Measurements from ENCODE around the gene WDR26.
"Not testable (repeated sequence)": the region's sequence is repeated elsewhere in the genome, so short reads cannot be mapped to it uniquely, and the experiment has no call there.

The WDR26 gene

DNA sequence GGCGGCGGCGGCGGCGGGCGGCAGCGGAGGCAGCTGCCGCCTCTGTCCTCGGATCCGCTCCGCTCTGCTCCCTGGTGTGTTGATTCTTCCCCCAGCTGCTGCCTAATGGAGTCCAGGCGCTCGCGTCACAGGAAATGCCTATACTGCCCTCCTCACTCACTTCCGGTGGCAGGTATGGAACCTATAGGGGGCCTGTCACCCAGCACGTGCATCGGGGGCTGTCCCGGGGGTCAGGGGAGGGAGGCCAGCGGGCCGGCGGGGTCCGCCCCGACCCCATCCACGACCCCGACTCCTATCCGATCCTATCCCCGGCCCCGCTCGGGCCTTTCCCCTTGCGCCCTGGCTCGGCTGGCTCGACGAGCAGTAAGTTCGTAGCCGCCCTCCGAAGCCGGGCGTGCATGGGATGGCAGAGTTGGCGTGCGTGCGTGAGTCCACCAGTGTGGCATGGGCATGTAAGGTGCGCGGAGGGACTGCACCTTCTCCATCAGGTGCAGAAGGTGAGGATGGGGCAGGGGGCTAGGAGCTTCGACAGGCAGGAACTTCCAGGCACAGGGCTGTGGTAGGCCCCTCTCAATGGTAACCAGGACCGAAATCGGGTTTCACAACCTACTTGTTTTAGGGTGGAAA lies at the start of gene WDR26:
Gene WDR26 (minus strand): TSS at position 107 of the 627 bp plus-strand sequence.
- DNase-seq, result peak; percentile 95

DNA sequence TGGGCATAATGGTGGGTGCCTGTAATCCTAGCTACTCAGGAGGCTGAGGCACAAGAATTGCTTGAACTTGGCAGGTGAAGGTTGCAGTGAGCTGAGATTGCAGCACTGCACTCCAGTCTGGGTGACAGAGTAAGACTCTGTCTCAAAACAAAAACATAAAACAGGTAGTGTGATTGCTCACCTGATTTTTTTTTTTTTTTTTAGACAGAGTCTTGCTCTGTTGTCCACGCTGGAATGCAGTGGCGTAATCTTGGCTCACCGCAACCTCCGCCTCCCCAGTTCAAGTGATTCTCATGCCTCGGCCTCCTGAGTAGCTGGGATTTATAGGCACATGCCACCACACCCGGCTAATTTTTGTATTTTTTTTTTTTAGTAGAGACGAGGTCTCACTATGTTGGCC lies 48.6 kb upstream of the WDR26 start:
- DNase-seq, result not testable (repeated sequence)

DNA sequence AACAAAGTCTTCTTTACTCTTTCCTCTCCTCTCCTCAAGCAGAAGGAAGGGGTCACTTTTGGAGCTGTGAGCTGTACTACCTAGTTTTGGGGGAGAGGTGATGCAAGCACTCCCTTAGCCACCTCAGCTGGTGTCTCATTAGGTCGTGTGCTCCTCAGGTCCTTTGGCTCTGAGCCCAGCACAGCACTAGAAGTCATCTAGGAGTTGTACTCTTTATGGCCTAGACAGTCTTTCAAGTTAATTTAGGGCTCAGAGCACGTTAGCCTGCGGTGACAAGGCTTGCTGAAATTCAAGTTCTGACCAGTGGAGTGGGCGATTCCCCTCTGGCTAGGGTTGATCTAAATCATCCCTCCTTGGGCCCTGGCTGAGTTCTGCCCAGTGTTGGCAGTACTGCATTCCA lies 48.0 kb upstream of the WDR26 start:
- DNase-seq, result peak; percentile 53

DNA sequence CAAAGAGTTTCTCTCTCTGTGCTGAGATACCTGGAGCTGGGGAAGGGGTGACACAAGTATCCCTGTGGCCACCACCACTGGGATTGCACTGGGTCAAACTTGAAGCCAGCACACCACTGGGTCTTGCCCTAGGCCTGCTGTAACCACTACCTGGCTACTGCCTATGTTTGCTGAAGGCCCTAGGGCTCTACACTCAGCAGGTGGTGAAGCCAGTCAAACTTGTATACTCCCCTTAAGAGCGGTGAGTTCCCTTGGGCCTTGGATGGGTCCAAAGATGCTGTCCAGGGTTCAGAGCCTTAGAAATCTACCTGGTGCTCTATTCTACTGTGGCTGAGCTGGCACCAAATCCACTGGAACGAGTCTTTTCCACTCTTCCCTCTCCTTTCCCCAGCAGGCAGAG lies 47.0 kb upstream of the WDR26 start:
- DNase-seq, result no peak

DNA sequence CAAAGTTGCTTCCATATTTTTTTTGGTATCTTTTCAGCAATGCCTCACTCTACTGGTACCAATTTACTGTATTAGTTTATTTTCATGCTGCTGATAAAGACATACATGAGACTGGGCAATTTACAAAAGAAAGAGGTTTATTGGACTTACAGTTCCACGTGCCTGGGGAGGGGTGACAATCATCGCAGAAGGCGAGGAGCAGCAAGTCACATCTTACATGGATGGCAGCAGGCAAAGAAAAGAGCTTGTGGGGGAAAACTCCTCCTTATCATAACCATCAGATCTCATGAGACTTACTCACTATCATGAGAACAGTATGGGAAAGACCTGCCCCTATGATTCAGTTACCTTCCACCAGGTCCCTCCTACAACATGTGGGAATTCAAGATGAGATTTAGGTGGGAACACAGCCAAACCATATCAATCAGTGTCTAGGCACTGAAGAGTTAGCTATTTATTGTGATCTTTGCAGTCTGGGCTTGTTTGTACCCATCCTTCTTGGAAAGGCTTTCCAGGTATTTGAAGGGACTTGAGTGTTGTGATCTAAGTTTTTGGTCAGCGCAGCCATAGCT lies 46.4 kb upstream of the WDR26 start:
- not testable (repeated sequence) for DNase-seq

DNA sequence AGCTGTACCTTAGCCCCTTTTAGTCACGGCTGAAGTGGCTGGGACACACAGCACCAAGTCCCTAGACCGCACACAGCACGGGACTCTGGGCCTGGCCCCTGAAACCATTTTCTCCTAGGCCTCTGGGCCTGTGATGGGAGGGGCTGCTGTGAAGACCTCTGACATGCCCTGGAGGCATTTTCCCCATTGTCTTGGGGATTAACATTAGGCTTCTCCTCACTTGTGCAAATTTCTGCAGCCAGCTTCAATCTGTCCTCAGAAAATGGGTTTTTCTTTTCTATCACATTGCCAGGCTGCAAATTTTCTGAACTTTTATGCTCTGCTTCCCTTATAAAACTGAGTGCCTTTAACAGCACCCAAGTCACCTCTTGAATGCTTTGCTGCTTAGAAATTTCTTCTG lies 45.6 kb upstream of the WDR26 start:
- DNase-seq, result not testable (repeated sequence)

DNA sequence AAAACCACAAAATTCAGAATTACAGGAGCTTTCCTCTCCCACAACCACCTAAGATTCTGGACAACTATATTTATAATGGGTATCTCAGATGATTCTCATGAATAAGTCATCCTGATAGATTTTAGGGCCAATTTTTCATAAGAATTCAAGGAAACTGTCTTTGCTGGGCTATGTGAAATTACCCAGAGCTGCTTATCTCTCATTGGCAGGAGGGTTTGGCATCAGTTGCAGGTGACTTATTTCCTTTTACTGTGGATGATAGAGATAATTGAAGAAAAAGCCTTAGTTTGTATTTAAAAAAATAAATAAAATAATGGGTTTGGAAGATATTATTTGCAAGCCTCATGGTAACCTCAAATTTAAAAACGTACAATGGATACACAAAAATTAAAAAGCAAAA lies 38.2 kb upstream of the WDR26 start:
- no peak for DNase-seq

DNA sequence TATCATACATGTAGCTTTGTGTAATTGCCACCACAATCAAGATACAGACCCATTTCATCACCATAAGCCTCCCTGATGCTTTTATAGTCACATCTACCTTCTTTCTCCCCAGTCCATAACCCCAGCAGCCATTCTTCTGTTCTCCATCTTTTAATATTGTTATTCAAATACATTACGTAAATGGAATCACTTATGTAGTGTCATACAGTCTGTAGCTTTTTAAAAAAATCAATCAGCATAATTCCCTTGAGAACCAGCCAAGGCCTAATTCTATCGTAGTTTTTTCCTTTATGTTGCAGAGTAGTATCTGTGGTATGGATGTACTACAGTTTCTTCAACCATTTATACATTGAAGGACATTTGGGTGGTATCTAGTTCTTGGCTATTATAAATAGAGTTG lies 31.6 kb upstream of the WDR26 start:
- no peak for DNase-seq

DNA sequence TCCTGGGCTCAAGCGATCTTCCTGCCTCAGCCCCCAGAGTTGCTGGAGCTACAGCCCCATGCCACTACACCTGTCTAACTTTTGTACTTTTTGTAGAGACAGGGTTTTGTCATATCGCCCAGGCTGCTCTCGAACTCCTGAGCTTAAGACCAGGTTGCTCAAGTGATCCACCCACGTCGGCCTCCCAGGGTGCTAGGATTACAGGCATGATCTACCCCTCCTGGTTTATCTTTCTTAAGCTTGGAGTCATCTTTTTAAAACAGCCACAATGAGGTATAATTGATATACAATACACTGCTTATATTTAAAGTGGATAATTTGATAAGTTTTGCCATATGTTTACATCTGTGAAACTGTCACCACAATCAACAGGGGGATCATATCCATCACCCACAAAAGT lies 25.4 kb upstream of the WDR26 start:
- DNase-seq, result no peak

DNA sequence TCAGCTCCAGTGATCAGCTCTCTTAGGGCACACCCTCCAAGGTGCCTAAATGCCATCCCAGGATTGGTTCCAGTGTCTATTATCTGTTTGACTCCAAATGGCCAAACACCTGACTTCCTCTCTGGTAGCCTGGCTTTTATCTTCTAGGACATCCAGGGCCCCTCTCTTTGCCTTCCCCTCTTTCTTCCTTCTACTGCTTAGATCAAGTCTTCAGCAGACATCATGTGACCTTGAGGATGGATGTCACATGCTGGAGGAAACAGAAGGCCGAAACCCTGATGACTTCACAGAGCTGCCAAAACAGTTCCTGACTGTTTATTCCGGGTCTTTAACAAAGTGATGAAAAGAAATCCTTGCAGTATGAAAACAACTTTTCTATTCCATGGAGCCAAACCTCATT lies 24.4 kb upstream of the WDR26 start:
- DNase-seq, result no peak

DNA sequence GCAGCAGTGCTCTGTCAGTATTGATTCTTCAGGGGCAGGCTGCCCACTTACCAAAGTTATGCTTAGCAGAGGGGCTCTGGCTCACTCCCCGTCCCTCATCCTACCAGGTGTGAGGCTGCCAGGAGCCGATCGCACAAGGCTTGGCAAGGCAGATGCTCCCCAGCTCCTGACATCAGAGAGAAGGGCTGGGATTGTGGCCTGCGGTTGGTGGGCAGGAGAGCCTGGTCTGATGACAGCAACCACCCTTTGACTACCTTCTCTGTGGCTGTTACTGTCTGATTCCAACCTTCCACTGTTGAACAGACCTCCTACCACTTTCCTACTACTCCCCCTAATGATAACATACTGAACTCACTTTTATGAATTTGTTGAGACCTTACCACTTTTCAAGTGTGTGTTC lies 23.7 kb upstream of the WDR26 start:
- DNase-seq, result no peak

DNA sequence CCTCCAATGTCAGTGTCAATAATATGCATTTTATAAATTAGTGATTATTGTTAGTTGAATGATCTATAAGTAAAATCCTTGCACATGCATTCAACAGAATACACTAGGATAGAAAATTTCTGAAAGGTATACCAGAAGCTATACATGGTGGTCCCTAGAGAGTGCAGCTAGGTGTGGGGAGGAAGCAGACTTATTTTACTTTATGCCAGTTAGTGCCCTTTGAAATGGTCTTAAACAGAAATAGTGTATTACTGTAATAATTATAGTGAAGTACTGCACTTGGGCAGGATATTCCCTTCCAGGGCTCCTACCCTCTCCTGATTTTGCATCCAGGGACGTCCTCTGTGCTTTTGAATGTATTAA lies 23.2 kb upstream of the WDR26 start:
- peak; percentile 36 for DNase-seq

DNA sequence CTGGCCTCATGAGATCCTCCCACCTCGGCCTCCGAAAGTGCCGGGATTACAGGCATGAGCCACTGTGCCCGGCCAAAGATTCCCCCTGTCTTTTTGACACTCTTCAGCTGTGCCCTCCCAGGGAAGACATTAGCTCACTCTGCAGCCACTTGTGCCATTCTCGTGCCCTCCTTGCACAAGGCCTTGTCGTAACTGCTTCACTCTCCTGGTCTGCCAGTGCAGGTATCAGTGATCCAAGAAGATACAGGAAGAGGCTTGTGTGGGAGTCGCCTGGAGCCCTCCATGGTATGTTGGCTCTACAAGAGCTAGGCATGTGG lies 22.0 kb upstream of the WDR26 start:
- no peak for DNase-seq

DNA sequence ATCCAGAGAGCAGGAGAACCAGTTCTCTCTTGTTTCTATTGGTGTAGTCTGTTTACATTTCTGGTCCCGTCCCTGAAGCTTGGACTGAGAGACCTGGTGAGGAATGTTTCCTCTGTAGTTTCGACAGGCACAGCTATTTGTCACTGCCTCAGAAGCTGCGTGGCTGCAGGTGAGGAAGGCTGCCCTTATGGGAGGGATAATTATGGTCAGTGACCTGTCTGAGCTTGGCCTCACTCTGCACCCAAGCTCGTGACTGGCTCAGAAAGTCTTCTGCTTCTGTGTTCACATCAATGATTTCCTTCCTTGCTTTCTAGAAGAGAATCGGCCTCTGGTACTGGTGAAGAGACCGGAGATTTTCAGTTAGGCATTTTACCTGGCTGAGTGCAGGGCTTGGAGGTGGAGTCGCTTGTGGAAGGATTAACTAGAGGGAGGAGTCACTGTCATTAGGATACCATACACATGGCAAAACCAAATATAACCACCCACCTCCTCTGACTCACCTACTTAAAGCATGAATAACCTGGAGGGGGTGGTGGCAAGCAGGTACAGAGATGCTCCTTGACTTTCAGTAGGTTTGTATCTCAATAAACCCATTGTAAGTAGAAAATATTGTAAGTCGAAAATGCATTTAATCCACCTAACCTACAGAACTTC lies 19.9 kb upstream of the WDR26 start:
- DNase-seq, result peak; percentile 52

DNA sequence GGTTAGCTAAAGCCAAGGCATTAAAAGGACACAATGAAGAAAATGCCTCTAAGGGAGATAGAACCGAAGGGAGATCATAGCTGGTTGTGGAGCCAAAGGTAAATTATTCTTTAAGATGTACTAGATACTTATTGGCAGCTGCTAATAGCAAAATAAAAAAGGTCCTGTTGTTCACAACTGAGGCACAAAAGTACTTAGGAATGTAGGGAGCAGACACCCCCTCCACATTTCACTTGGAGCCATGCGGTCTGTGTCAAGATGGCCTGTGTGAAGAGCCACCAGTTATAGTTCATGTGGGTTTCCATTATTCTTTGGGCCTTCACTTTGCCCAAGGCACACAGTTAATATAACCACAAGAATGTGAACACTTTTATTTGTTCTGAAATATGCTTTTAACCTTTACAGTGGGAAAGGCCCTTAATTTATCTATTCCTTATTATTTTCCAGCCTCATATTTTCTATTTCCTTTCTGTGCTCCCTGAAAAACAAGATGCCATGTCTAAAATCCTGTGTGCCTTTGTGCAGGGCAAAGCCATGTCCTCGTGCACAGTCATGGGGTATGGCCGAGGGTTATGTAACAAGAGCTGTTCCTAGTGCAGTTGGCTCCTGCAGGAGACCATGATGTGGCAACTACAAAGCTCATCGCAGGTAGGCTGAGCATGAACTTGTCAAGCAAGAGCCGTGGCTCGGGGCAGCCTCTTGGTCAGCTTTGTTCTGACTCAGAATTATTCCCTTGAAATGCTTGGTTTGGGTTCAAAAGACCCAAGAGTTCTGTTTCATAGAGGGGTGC lies 16.2 kb upstream of the WDR26 start:
- DNase-seq, result no peak

DNA sequence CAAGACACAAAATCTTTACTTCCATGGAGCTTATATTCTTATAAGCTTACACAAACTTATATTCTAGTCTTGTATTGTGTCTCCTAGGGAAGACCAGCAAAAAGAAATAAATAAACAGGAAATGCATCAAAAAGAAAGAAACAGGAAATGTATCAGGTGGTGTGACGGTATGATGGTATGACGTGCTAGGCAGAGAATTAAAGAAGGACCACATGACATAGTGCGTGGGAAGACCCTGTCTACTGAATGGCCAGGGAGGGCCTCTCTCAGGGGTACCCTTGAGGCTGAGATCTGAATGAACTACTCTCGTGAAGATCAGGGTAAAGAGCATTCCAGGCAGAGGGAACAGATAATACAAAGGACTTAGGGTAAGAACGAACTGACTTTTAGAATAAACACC lies 15.6 kb upstream of the WDR26 start:
- no peak for DNase-seq

DNA sequence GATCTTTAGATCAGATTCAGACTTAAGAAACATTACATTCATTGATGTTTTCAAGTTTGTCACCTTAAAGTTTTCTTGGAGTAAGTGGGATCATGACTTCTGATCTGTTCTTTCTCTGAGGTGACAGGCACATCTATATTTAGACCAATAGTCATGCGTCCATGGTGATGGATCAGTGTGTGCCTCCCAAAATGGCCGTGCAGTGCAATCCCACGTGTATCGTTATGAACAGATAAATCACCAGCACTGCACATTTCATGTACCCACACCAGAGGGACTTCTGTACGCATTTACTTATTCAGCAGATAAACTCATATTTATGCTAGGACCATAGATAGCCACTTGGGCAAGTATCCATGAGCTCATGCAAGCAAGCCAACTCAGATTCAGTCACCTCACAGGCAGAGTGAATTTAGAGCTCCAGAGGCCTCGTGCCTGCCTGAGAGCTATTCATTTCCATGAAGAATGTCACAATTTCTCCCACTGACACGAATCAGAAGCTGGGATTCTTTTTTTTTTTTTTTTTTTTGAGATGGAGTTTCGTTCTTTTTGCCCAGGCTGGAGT lies 13.9 kb upstream of the WDR26 start:
- no peak for DNase-seq

DNA sequence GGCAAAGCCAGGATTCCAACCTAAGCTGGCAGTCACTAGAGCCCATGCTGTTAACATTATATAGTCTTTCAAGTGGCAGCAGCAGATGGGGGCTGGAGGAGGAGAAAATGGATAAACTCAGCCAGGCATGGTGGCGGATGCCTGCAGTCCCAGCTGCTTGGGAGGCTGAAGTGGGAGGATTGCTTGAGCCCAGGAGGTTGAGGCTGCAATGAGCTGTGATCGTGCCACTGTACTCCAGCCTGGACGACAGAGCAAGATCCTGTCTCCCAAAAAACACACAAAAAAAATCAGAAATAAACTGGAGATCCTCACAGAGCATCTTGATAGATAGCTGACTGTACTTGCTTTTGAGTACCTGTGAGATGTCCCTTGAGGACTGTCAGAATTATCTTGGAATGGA lies 13.4 kb upstream of the WDR26 start:
- no peak for DNase-seq

DNA sequence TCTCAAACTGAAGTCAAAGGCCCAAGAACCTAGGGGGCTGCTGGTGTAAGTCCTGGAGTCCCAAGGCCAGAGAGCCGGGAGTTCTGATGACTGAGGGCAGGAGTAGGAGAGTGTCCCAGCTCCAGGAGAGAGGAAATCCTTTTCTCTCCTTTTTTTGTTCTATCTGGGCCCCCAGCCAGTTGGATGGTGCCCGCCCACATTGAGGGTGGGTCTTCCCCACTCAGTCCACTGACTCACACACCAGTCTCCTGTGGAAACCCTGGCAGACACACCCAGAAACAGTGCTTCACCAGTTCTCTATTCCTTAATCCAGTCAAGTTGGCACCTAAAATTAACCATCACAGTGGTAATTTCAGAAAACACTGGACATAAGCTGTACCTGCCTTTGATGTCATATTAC lies 12.7 kb upstream of the WDR26 start:
- no peak for DNase-seq

DNA sequence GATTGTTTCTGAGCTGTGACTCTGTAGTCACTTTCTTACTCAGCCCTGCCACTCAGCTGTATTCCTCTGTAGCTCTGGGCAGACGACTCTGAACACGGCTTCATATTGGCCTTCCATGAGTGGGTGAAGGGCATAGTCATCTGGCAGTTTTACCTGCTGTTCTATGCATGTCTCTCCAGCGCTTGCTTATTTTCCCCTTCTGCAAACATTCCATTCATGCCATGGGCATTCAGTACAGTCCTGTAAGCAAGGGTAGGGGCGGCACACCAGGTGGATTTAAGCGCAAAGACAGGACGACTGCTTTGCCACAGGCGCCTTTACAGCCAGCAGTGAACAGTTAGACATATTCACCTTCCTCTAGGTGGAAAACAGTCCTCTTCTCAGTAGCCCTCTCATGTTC lies 4.4 kb upstream of the WDR26 start:
- DNase-seq, result no peak

DNA sequence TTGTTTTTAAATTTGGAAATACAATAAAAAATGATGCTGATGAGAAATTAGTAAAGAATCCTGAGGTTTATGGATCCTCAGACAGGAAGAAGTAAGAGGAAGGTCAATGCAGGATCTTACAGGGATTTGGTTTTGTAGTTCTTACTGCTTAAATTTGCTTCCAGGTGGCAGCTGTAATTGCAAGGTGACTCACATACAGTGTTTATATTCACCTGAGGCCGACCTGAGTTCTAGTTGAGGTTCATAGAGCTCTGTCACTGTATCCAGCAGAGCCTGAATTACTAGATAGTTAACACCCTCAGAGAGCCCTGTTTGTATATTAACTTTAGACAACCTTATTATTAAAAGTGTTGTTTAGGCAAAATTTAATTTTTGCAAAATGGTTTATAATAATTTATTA lies 1.4 kb upstream of the WDR26 start:
- DNase-seq, result peak; percentile 68

DNA sequence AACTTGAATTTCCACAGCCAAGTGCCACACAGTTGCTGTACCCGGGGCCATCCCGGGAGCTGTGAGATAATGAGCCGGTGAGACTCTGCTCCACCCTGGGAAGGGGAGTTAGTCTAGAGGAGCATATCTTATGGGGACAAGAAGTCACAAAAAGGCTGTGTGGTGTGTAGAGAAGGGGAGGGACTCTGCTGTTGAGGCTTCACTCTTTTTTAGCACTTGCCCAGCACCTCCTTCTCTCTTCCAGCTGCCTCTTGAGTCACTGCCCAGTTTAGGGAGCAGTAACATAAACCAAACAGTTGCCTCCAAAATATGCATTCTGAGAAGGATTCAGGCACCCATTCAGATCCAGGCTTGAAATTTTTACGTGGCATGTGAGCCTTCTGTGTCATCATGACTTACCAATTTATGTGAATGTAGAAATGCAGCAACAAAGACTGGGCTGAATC lies 744 bp upstream of the WDR26 start:
- DNase-seq, result peak; percentile 47
